ENCODE measurements around the gene EIF3A.

Gene EIF3A

GRCh38 chr10:119003572-119004289 is 76.9 kb downstream of the EIF3A start:
- DNase-seq: no peak

DNA sequence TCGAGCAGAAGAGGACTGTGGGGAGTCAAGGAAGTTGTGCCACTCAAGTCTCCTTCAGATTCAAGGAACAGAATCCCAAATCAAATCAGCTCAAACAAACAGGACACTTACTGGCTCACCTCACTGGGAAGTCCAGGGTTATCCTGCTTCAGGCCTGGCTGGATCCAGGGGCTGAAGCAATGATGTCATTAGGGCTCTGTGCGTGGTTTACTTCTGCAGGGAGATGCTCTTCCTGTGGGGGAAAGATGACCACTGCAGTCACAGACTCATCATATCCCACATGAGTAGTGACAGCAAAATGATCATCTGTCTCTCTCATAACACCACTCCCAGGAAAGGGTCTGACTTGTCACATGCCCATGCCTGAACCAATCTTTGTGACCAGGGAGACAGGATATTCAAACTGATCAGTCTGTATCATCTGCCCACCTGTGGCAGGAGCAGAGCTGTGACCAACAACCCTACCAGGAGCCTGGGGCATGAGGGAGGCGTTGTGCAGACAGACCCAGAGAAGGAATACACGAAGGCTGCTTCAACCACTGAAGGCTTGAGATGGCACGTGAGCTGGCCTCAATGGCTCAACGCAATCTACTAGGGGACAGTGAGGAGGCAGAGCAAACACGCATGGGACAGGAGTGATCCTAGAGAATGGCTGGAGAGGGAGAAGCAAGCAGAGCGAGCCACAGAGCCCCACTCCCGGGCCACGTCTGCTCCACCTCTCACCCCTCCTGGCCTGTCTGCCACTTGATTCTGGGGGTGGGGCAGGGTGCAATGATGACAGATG is 78.7 kb downstream of the EIF3A start:
- DNase-seq: no peak

DNA sequence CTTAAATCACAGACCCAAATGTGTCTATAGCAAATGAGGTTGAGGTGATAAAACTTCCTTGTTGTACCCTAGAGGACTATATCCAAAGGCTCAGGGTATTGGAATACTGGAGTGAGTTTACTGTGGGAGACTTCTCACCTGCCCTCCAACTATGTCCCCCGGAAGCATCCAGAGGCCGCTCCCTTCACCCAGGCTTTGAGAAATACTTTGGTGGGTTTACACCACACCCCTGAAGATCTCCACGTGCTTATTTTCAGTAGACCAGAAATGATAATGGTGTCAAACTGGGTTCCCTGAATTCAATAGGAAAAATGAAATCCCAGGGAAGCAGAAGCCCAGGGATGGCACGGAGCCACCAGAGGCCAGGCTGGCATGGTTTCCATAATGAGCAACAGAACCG is 82.4 kb downstream of the EIF3A start:
- no peak for DNase-seq

DNA sequence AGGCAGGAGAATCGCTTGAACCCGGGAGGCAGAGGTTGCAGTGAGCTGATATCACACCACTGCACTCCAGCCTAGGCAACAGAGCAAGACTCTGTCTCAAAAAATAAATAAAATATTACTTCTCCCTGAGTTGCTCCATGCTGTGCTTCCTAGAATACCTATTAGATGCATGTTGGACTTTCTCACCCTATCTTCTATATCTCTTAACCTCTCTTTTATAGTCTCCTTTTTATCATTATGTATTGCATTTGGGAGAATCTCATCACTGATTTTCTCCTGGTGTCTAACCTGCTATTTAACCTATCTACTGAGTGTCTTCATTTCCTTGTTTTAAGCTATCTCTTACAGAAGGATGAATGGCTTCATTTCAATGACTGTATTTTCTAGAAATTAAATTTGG is 83.2 kb downstream of the EIF3A start:
- no peak for DNase-seq

DNA sequence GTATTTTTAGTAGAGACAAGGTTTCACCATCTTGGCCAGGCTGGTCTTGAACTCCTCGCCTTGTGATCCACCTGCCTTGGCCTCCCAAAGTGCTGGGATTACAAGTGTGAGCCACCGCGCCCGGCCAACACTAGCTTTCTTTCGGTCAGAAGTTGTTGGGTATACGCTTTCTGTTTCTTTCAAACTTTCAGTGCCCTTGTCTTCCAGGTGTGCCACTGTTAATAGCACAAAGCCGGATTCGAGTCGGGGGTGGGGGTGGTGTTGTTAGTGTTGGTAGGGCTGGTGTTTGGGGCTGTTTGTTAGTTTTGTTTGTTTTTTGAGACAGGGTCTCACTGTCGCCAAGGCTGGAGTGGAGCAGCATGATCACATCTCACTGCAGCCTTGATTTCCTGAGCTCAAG is 84.9 kb downstream of the EIF3A start:
- DNase-seq: no peak

GRCh38 chr10:118994321-118994720 is 86.3 kb downstream of the EIF3A start:
- DNase-seq: no peak

- DNase-seq: no peak
Measured at GRCh38 chr10:118993214-118993613, 87.4 kb downstream of the EIF3A start.

- no peak for DNase-seq
Measured at GRCh38 chr10:118992496-118992895, 88.1 kb downstream of the EIF3A start.

GRCh38 chr10:118990326-118990725 is 90.3 kb downstream of the EIF3A start:
- no peak for DNase-seq

GRCh38 chr10:118986815-118987790 is 93.5 kb downstream of the EIF3A start:
- no peak for DNase-seq

GRCh38 chr10:118985576-118985975 is 95.0 kb downstream of the EIF3A start:
- no peak for DNase-seq
